SK-N-SH (cell line): ENCODE results near the gene CLCN3. TPM values are rescaled to one million over a fixed set of nuclear protein-coding genes. Genes with fewer than 3 reads are reported as not detected.

Source experiments
- CTCF ChIA-PET: fragments of 300-600, 350-600 bp; formaldehyde crosslinking; extraction: SDS; loops from one replicate; lab custom pipeline; 2021; lab: Yijun Ruan, JAX
- POLR2A ChIA-PET: fragments of 350-600 bp; sonication (Branson Sonifier 250); formaldehyde crosslinking; extraction: SDS; loops from one replicate; lab custom pipeline; 2020; ENCODE audit warnings: antibody characterized with exemption, inconsistent platforms; lab: Yijun Ruan, JAX
- DNase-seq: peaks from one replicate; pipeline ENCODE4 v3.0.0; 2012
- H2AFZ ChIP-seq: fragments of 200-600 bp; sonication (generic); 2 replicates; pipeline ENCODE4 v1.8.1; 2016; ENCODE audit warnings: antibody characterized with exemption, mild to moderate bottlenecking, low read depth
- H3F3A ChIP-seq: fragments of 200-600 bp; sonication (generic); replicated peaks from 2 replicates; pipeline ENCODE3; 2016; ENCODE audit warnings: antibody characterized with exemption, mild to moderate bottlenecking; ENCODE audit not compliant: insufficient read depth
- H3K27ac ChIP-seq, 2 experiments: fragments of 200-500 bp in 1 of 2; fragments of 200-600 bp in 1 of 2; sonication (Bioruptor generic) in 1 of 2; sonication (generic), shearing (Covaris generic) in 1 of 2; 2 replicates each; pipeline versions ENCODE4 v1.5.1 to v1.6.1; 2014 to 2016; ENCODE audit warnings: low read depth in 2 of 2, inconsistent platforms in 1 of 2, low read length in 1 of 2, mild to moderate bottlenecking in 1 of 2, mixed read lengths in 1 of 2
- H3K27me3 ChIP-seq: fragments of 200-600 bp; sonication (generic), shearing (Covaris generic); 2 replicates; pipeline ENCODE4 v1.6.1; 2016; ENCODE audit warnings: mixed run types; ENCODE audit not compliant: insufficient read depth
- H3K36me3 ChIP-seq, 2 experiments: fragments of 200-500 bp in 1 of 2; fragments of 200-600 bp in 1 of 2; sonication (Bioruptor generic) in 1 of 2; sonication (generic) in 1 of 2; replicated peaks in 1 of 2; 2 replicates each; pipeline versions ENCODE3 to v1.5.1; 2014 to 2016; ENCODE audit warnings: low read length in 1 of 2, mild to moderate bottlenecking in 1 of 2; ENCODE audit not compliant: insufficient read depth in 2 of 2, control insufficient read depth in 1 of 2
- H3K4me1 ChIP-seq, 2 experiments: fragments of 200-500 bp in 1 of 2; fragments of 200-600 bp in 1 of 2; sonication (Bioruptor generic) in 1 of 2; sonication (generic), shearing (Covaris generic) in 1 of 2; 2 replicates each; pipeline versions ENCODE4 v1.5.1 to v1.6.1; 2014 to 2016; ENCODE audit warnings: low read depth in 1 of 2, low read length in 1 of 2, mixed run types in 1 of 2; ENCODE audit not compliant: insufficient read depth in 2 of 2, control insufficient read depth in 1 of 2
- H3K4me2 ChIP-seq: fragments of 200-600 bp; sonication (generic), shearing (Covaris generic); 2 replicates; pipeline ENCODE4 v1.6.1; 2017; ENCODE audit warnings: mixed run types
- H3K4me3 ChIP-seq, 2 experiments: fragments of 200-500 bp in 1 of 2; fragments of 200-600 bp in 1 of 2; sonication (Bioruptor generic) in 1 of 2; sonication (generic), shearing (Covaris generic) in 1 of 2; 2 replicates each; pipeline versions ENCODE4 v1.5.1 to v1.8.1; 2014 to 2016; ENCODE audit warnings: low read depth in 2 of 2, inconsistent platforms in 1 of 2, low read length in 1 of 2, mild to moderate bottlenecking in 1 of 2, mixed read lengths in 1 of 2, moderate library complexity in 1 of 2
- H3K79me2 ChIP-seq: fragments of 200-600 bp; sonication (generic); 2 replicates; pipeline ENCODE4 v1.8.1; 2017; ENCODE audit warnings: mild to moderate bottlenecking; ENCODE audit not compliant: insufficient read depth
- H3K9ac ChIP-seq: fragments of 200-600 bp; sonication (generic); 2 replicates; pipeline ENCODE4 v1.6.1; 2017; ENCODE audit warnings: mixed run types
- H3K9me2 ChIP-seq: fragments of 200-600 bp; sonication (generic); 2 replicates; pipeline ENCODE4 v1.6.1; 2017; ENCODE audit warnings: mixed run types
- H3K9me3 ChIP-seq: fragments of 200-600 bp; sonication (generic); 2 replicates; pipeline ENCODE4 v1.6.1; 2017; ENCODE audit warnings: mixed run types, mild to moderate bottlenecking, moderate library complexity
- H4K20me1 ChIP-seq: fragments of 200-600 bp; sonication (generic); 2 replicates; pipeline ENCODE4 v1.6.1; 2017; ENCODE audit warnings: mild to moderate bottlenecking, mixed run types; ENCODE audit not compliant: insufficient read depth
- CHD2 ChIP-seq: fragments of 150-350 bp; IDR thresholded peaks from 2 replicates; pipeline ENCODE4 v1.6.1; 2018; ENCODE audit warnings: low read length; ENCODE audit not compliant: partially characterized antibody
- ELF1 ChIP-seq: IDR thresholded peaks from 2 replicates; pipeline ENCODE4 v1.4.0; 2012
- EP300 ChIP-seq, 2 experiments: IDR thresholded peaks; 2 replicates each; pipeline versions ENCODE4 v1.4.0 to v1.6.1; 2012; ENCODE audit warnings: borderline replicate concordance in 1 of 2, low read depth in 1 of 2, low read length in 1 of 2
- EZH2phosphoT487 ChIP-seq: fragments of 200-600 bp; sonication (generic); IDR thresholded peaks from 2 replicates; pipeline ENCODE4 v1.6.1; 2017; ENCODE audit warnings: low read depth, mixed run types, mild to moderate bottlenecking, antibody characterized with exemption, moderate library complexity, borderline replicate concordance
- FOSL2 ChIP-seq: IDR thresholded peaks from 2 replicates; pipeline ENCODE4 v1.4.0; 2012; ENCODE audit warnings: low read depth, mild to moderate bottlenecking, moderate library complexity, borderline replicate concordance
- GABPA ChIP-seq: IDR thresholded peaks from 2 replicates; pipeline ENCODE4 v1.4.0; 2012; ENCODE audit warnings: low read depth, mild to moderate bottlenecking
- GATA2 ChIP-seq: sonication (generic); formaldehyde crosslinking; IDR thresholded peaks from 2 replicates; pipeline ENCODE4 v1.5.0; 2020; ENCODE audit warnings: mild to moderate bottlenecking, missing genetic modification reagents
- NRF1 ChIP-seq: IDR thresholded peaks from 2 replicates; pipeline ENCODE4 v1.6.1; 2012; ENCODE audit warnings: low read depth, mild to moderate bottlenecking, low read length
- RCOR1 ChIP-seq: fragments of 150-350 bp; IDR thresholded peaks from 2 replicates; pipeline ENCODE4 v1.6.1; 2017; ENCODE audit warnings: antibody characterized with exemption, low read length
- RXRA ChIP-seq: IDR thresholded peaks from 2 replicates; pipeline ENCODE4 v1.4.0; 2012; ENCODE audit warnings: low read depth, mild to moderate bottlenecking, borderline replicate concordance
- SIN3A ChIP-seq: IDR thresholded peaks from 2 replicates; pipeline ENCODE4 v1.6.1; 2012; ENCODE audit warnings: low read depth, mild to moderate bottlenecking, low read length, moderate library complexity, borderline replicate concordance
- SMC3 ChIP-seq: IDR thresholded peaks from 2 replicates; pipeline ENCODE4 v1.6.1; 2012; ENCODE audit warnings: low read depth, low read length, improper control_type of control experiment
- TEAD4 ChIP-seq: IDR thresholded peaks from 2 replicates; pipeline ENCODE4 v1.4.0; 2012; ENCODE audit warnings: mild to moderate bottlenecking, borderline replicate concordance; ENCODE audit not compliant: insufficient read depth
- YY1 ChIP-seq: IDR thresholded peaks from 2 replicates; pipeline ENCODE4 v1.4.0; 2012; ENCODE audit warnings: low read depth, mild to moderate bottlenecking
- polyA plus RNA-seq, 3 experiments: library from polyadenylated mRNA; depleted of rRNA; stranded (reverse); fragments of >200 nt; gene quantifications; 2 replicates each; pipeline ENCODE4 v1.2.3, GENCODE V29; 2012
- TF ChIP-seq, protein P1 (sequence below): fragments of 150-350 bp; IDR thresholded peaks from 2 replicates; pipeline ENCODE4 v1.6.1; 2017; ENCODE audit warnings: antibody characterized with exemption, low read length, low read depth, borderline replicate concordance
- TF ChIP-seq, protein P2 (sequence below): IDR thresholded peaks from 2 replicates; pipeline ENCODE4 v1.4.0; 2012; ENCODE audit warnings: low read depth, borderline replicate concordance
- TF ChIP-seq, protein P3 (sequence below): IDR thresholded peaks from 2 replicates; pipeline ENCODE4; 2012
- TF ChIP-seq, protein P4 (sequence below): fragments of 200-600 bp; sonication (generic); IDR thresholded peaks from 2 replicates; pipeline ENCODE4 v1.6.1; 2017; ENCODE audit warnings: antibody characterized with exemption, mild to moderate bottlenecking, moderate library complexity

The CLCN3 gene
- polyA plus RNA-seq, 1 of the 3 experiments (the other 2 are of a cell fraction): 11.8 TPM

DNA sequence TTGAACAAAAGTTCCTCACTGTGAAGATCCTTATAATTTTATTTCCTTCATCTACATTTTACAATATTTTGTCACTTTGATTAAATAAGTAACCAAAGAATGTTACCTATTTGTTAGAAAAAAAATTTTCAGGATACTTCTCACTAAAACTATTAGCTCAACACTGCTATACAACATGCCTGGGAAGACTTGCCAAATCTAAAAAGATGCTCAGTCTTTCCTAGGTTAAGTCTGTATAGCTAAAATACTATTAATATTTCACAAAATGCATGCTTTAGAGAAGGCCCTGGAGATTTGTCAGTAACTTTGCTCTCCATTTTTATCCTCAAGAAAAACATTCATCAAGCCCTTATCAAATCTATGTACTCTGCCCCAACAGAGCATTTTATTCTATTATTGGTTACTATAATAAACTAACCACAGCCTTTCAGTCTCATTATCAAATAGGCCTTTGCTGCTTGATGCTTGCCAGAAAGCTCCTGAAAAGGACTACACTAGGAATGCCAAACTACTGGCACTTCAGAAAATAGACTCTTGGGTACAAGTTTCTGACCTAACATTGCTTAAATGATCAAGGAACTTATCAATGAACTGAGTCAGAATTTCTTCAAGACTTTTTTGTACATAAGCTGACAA is 25.7 kb upstream of the CLCN3 start:
- H3F3A ChIP-seq: peaks cover 11% of the 10 kb centered on the region
- no peaks in the 10 kb centered on the region for H3K9me3 ChIP-seq
- H3K79me2 ChIP-seq: no peaks in the 10 kb centered on the region
- no peaks in the 10 kb centered on the region for H3K27me3 ChIP-seq
- TF ChIP-seq SMC3 (no peak), RXRA (no peak), EP300 (IDR thresholded peaks at IDR 0.05; ENCODE audit: borderline replicate concordance in 1 of 2, low read depth in 1 of 2, low read length in 1 of 2) (peak in 1 of 2 experiments; percentile 28; a peak in 1 of 4 replicates)
- TF ChIP-seq, protein P1, sequence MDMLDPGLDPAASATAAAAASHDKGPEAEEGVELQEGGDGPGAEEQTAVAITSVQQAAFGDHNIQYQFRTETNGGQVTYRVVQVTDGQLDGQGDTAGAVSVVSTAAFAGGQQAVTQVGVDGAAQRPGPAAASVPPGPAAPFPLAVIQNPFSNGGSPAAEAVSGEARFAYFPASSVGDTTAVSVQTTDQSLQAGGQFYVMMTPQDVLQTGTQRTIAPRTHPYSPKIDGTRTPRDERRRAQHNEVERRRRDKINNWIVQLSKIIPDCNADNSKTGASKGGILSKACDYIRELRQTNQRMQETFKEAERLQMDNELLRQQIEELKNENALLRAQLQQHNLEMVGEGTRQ: no peak
- no peak overlapping the region for H2AFZ ChIP-seq
- CTCF ChIA-PET: interaction anchor here (0.9 to 1.7 kb wide), 5 partner anchors 18 to 216 kb away, joined by 3 to 6 read pairs (median 3); partner anchors contain the start of gene NEK1
- H4K20me1 ChIP-seq: no peaks in the 10 kb centered on the region
- H3K9me2 ChIP-seq: no peaks in the 10 kb centered on the region
- peak overlapping the region in 1 of 2 experiments; percentile 22; a peak in 2 of 4 replicates for H3K27ac ChIP-seq
- no peak overlapping the region for H3K9ac ChIP-seq
- H3K4me3 ChIP-seq: no peak overlapping the region
- H3K4me2 ChIP-seq: no peak overlapping the region
- H3K4me1 ChIP-seq: no peaks in the 10 kb centered on the region; a peak in 1 of 4 replicates
- DNase-seq: no peak
- peaks cover 17 to 22% of the 10 kb centered on the region in 2 experiments for H3K36me3 ChIP-seq
- POLR2A ChIA-PET: no interaction called here

DNA sequence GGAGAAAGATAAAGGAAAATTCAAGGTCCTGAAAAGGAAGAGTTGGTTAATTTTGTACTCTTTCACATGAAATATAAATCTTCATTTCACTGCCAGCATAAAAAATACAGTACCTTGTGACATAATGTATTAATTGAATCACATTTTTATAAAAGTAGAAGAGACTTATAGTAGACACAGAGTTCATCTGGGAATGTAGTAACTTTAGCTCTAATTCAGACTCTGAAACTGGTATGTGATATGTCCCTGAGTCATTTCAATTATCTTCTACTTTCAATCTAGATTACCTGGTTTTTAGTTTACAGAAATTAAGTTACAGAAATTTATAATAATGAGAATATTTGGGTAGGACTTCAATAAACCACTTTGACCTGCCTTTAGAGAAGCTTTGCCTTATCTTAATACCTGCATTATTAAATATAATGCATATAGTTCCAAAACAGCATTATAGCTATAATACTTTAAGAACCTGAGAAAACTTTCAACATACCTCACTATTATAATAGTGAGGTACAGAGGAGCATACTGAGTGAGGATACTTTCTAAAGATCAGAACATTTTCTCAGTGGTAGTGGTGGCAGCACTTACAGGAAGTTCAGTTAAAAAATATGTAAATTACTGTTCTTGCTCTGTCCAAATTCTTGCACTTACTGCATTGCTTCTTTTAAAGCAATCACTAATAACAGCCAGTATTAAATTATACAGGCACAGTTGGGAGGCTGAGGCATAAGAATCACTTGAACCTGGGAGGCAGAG is 19.2 kb upstream of the CLCN3 start:
- Histone ChIP-seq H3K36me3 (peaks cover 19% of the 10 kb centered on the region in 2 experiments), H4K20me1 (no peaks in the 10 kb centered on the region), H3K27me3 (no peaks in the 10 kb centered on the region), H3F3A (peaks cover 26% of the 10 kb centered on the region), H3K9me3 (no peaks in the 10 kb centered on the region), H3K9me2 (no peaks in the 10 kb centered on the region), H3K4me1 (peaks cover 0 to 18% of the 10 kb centered on the region in 2 experiments; a peak in 3 of 4 replicates), H3K79me2 (peaks cover 11% of the 10 kb centered on the region), H3K4me3 (no peak overlapping the region), H3K9ac (no peak overlapping the region), H3K27ac (no peak overlapping the region), H3K4me2 (no peak overlapping the region), H2AFZ (no peak overlapping the region)
- CTCF ChIA-PET: interaction anchor here (1.8 kb wide), 1 partner anchor 12 kb away, joined by 7 read pairs; no protein-coding TSS in a partner anchor
- TF ChIP-seq RCOR1: no peak
- TF ChIP-seq FOSL2: no peak
- TF ChIP-seq, protein P2, sequence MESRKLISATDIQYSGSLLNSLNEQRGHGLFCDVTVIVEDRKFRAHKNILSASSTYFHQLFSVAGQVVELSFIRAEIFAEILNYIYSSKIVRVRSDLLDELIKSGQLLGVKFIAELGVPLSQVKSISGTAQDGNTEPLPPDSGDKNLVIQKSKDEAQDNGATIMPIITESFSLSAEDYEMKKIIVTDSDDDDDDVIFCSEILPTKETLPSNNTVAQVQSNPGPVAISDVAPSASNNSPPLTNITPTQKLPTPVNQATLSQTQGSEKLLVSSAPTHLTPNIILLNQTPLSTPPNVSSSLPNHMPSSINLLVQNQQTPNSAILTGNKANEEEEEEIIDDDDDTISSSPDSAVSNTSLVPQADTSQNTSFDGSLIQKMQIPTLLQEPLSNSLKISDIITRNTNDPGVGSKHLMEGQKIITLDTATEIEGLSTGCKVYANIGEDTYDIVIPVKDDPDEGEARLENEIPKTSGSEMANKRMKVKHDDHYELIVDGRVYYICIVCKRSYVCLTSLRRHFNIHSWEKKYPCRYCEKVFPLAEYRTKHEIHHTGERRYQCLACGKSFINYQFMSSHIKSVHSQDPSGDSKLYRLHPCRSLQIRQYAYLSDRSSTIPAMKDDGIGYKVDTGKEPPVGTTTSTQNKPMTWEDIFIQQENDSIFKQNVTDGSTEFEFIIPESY: no peak
- no peak for TF ChIP-seq EZH2phosphoT487
- TF ChIP-seq YY1: no peak
- no peak for TF ChIP-seq SMC3
- TF ChIP-seq, protein P3, sequence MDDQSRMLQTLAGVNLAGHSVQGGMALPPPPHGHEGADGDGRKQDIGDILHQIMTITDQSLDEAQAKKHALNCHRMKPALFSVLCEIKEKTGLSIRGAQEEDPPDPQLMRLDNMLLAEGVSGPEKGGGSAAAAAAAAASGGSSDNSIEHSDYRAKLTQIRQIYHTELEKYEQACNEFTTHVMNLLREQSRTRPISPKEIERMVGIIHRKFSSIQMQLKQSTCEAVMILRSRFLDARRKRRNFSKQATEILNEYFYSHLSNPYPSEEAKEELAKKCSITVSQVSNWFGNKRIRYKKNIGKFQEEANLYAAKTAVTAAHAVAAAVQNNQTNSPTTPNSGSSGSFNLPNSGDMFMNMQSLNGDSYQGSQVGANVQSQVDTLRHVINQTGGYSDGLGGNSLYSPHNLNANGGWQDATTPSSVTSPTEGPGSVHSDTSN: no peak
- TF ChIP-seq SIN3A: no peak
- TF ChIP-seq ELF1: no peak
- no peak for TF ChIP-seq GABPA
- TF ChIP-seq GATA2: no peak
- TF ChIP-seq TEAD4: no peak
- no peak for TF ChIP-seq CHD2
- TF ChIP-seq, protein P4, sequence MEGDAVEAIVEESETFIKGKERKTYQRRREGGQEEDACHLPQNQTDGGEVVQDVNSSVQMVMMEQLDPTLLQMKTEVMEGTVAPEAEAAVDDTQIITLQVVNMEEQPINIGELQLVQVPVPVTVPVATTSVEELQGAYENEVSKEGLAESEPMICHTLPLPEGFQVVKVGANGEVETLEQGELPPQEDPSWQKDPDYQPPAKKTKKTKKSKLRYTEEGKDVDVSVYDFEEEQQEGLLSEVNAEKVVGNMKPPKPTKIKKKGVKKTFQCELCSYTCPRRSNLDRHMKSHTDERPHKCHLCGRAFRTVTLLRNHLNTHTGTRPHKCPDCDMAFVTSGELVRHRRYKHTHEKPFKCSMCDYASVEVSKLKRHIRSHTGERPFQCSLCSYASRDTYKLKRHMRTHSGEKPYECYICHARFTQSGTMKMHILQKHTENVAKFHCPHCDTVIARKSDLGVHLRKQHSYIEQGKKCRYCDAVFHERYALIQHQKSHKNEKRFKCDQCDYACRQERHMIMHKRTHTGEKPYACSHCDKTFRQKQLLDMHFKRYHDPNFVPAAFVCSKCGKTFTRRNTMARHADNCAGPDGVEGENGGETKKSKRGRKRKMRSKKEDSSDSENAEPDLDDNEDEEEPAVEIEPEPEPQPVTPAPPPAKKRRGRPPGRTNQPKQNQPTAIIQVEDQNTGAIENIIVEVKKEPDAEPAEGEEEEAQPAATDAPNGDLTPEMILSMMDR: no peak
- no peak for TF ChIP-seq NRF1
- DNase-seq: no peak
- POLR2A ChIA-PET: no interaction called here
